AG09309 (cell line): ENCODE data around the gene C5orf24.

Experiments used
- DNase-seq: peaks from one replicate; pipeline ENCODE4 v3.0.0-alpha.2; 2010; ENCODE audit warnings: low read depth
- H3K4me3 ChIP-seq: 2 replicates; pipeline ENCODE4 v1.5.1; 2011; ENCODE audit warnings: mild to moderate bottlenecking, low read depth, low read length, moderate library complexity; ENCODE audit not compliant: control insufficient read depth
- TF ChIP-seq, protein P1 (sequence below): IDR thresholded peaks from 2 replicates; pipeline ENCODE4 v1.5.1; 2011; ENCODE audit warnings: mild to moderate bottlenecking, low read depth, low read length, inconsistent platforms; ENCODE audit not compliant: insufficient read depth, control insufficient read depth; ENCODE audit errors: missing control alignments

Gene C5orf24

DNA sequence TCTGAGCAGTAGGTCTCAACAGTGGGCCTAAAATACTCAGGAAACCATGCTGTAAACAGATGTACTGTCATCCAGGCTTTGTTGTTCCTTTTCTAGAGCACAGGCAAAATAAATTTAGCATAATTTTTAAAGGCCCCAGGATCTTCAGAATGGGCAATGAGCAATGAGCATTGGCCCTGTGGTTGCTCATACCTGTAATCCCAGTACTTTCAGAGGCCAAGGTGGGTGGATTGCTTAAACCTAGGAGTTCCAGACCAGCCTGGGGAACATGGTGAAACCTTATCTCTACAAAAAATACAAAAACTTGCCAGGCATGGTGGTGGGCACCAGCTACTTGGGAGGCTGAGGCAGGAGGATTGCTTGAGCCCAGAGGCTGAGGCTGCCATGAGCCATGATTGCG is 45.7 kb downstream of the C5orf24 start:
- DNase-seq, result no peak
- TF ChIP-seq, protein P1, sequence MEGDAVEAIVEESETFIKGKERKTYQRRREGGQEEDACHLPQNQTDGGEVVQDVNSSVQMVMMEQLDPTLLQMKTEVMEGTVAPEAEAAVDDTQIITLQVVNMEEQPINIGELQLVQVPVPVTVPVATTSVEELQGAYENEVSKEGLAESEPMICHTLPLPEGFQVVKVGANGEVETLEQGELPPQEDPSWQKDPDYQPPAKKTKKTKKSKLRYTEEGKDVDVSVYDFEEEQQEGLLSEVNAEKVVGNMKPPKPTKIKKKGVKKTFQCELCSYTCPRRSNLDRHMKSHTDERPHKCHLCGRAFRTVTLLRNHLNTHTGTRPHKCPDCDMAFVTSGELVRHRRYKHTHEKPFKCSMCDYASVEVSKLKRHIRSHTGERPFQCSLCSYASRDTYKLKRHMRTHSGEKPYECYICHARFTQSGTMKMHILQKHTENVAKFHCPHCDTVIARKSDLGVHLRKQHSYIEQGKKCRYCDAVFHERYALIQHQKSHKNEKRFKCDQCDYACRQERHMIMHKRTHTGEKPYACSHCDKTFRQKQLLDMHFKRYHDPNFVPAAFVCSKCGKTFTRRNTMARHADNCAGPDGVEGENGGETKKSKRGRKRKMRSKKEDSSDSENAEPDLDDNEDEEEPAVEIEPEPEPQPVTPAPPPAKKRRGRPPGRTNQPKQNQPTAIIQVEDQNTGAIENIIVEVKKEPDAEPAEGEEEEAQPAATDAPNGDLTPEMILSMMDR, result no peak
- no peak overlapping the region for H3K4me3 ChIP-seq

DNA sequence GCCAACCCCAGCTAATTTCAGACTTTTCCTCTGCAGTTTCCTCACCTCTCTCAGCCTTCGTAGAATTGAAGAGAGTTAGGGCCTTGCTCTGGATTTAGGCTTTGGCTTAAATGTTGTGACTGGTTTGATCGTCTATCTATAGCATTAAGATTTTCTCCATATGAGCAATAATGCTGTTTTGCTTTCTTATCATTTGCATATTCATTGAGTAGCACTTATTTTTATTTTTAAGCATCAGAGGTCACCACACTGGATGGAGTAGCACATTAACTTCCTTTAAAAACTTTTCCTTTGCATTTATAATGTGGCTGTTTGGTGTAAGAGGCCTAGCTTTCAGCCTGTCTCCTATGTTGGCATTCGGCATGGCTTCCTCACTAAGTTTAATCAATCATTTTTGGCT is 46.5 kb downstream of the C5orf24 start:
- no peak for DNase-seq
- no peak overlapping the region for H3K4me3 ChIP-seq
- TF ChIP-seq, protein P1, result no peak

DNA sequence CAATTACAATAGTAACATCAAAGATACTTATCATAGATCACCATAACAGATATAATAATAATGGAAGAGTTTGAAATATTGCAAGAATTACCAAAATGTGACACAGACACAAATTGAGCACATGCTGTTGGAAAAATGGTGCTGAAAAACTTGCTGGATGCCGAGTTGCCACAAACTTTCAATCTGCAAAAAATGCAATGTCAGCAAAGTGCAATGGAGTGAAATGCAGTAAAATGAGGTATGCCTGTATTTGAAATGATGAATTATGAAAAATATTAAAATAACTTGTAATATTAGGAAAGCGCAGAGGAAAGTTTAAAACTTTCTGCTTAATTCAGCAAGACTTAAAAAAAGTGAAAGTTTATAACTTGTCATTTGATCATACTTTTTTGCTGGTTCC is 47.2 kb downstream of the C5orf24 start:
- TF ChIP-seq, protein P1, result no peak
- no peak for DNase-seq
- no peak overlapping the region for H3K4me3 ChIP-seq

DNA sequence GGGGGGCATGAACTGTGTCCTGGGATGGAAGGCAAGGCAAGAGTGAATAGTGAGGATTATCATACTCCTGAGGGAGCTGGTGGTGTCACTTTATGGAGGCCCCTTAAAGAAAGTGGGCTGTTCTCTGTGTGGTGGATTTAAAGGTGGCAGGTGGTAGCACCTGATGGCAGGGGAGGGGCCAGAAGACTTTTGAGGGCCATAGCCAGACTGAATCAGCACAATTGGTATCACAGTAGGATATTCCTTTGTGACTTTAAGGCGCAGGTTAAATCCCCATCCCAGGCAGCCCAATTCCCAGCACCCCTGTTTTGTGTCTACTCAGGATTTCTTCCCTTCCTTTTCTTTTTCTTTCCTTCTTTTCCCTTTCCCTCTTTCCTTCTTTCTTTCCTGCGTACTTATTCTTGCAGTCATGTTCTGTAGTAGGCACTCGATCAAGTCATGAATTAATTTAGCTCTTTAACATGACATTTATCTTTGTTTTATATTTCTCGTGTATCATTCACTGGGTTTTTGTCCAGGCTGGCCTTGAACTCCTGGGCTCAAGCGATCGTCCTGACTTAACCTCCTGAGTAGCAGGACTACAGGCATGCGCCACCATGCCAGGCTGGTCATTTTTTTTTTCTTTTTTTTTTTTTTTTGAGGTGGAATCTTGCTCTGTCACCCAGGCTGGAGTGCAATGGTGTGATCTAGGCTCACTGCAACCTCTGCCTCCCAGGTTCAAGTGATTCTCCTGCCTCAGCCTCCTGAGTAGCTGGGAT is 48.2 kb downstream of the C5orf24 start:
- TF ChIP-seq, protein P1, result no peak
- H3K4me3 ChIP-seq, result no peak overlapping the region

DNA sequence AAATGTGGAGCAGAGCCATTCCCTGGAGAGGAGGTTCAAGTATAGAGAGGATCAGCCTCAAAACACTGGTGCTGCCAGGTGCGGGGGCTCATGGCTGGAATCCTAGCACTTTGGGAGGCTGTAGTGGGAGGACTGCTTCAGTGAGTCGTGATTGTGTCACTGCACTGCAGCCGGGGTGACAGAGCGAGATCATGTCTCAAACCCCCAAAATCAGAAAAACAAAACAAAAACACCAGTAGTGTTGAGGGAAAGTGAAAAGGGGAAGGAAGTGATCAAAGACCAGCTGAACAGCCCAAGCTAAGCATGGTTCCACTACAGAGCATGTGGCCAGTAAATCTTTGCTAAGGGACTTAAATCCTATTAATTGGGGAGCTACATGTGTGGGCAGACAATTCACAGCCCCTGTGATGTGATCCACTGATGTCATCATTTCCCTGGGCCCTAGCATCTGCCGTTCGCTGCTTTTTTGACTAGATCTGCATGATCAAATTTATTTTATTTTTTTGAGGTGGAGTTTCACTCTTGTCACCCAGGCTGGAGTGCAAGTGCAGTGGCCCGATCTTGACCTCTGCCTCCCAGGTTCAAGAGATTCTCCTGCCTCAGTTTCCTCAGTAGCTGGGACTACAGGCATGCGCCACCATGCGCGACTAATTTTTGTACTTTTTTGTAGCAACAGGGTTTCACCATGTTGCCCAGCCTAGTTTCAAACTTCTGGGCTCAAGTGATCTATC is 56.5 kb downstream of the C5orf24 start:
- no peak for DNase-seq
- TF ChIP-seq, protein P1, result no peak
- no peak overlapping the region for H3K4me3 ChIP-seq

More for the DNA sequence above, 48.2 kb downstream of the C5orf24 start:
- DNase-seq, result no peak

DNA sequence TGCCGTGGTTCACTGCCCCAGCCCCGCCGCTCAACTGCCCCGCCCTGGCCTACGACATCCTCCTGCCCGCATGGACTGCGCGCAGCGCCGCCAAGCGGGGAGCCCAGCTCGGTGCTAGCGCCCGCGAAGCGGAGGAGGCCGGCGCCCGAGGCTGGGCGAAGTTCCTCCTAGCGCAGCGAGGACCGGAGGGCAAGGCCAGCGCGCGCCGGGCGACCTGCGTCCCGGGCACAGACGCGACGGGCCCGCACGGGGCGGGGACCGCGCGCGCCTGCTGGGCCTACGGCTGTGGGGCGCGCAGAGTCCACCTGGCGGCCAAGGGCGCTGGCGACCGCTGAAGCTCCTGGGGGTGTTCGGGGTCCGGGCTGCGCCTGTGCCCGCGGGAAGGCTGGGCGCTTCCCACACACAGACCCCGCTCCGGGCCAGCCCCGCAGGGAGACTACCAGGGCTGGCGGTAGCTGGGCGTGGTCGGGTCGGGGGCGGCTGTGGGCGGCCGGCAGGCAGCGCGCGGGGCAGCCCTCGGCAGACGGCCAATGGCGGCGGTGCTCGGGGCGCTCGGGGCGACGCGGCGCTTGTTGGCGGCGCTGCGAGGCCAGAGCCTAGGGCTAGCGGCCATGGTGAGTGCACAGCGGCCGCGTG is 59.0 kb downstream of the C5orf24 start, which contains the start of gene PCBD2:
Gene PCBD2, plus strand, starts transcription at position 522 of the 636 bp plus-strand sequence. Its CDS starts 9 bp downstream, at position 531.
- TF ChIP-seq, protein P1, result peak; percentile 82
- H3K4me3 ChIP-seq, result peak within 1 kb of the TSS; percentile 74

More for the DNA sequence above, 59.0 kb downstream of the C5orf24 start, which contains the start of gene PCBD2:
- DNase-seq, result no peak
